Keratinocyte (primary cell): ENCODE measurements around the gene MAVS. TPM values are rescaled to one million over a fixed set of nuclear protein-coding genes. Genes with fewer than 3 reads are reported as not detected.
"Not testable (repeated sequence)": the region's sequence is repeated elsewhere in the genome, so short reads cannot be mapped to it uniquely, and the experiment has no call there.

ENCODE experiments used
- DNase-seq: peaks from one replicate; pipeline ENCODE4 v3.0.0-alpha.2; 2011; ENCODE audit warnings: low read depth, missing footprints, low spot score
- FAIRE-seq: peaks from 2 replicates; lab custom pipeline; 2011; peaks lifted over from hg19 to GRCh38; lab: Jason Lieb, UNC
- H2AFZ ChIP-seq: 2 replicates; pipeline ENCODE4 v1.6.0; 2012; ENCODE audit warnings: low read length, control low read depth, inconsistent platforms; ENCODE audit not compliant: control insufficient read depth
- H3K27ac ChIP-seq: 2 replicates; pipeline ENCODE4 v1.5.1; 2011; ENCODE audit warnings: low read length; ENCODE audit not compliant: control insufficient read depth, insufficient read depth
- H3K27me3 ChIP-seq: 3 replicates; pipeline ENCODE4 v1.6.0; 2011; ENCODE audit warnings: low read length; ENCODE audit not compliant: control insufficient read depth, insufficient read depth; ENCODE audit errors: extremely low read depth
- H3K36me3 ChIP-seq, 2 experiments: 2 replicates in 1 of 2; 3 replicates in 1 of 2; pipeline ENCODE4 v1.5.1; 2011; ENCODE audit warnings: low read length in 2 of 2, mild to moderate bottlenecking in 1 of 2; ENCODE audit not compliant: control insufficient read depth in 2 of 2, insufficient read depth in 2 of 2; ENCODE audit errors: extremely low read depth in 1 of 2
- H3K4me1 ChIP-seq: 3 replicates; pipeline ENCODE4 v1.5.1; 2011; ENCODE audit warnings: low read length; ENCODE audit not compliant: control insufficient read depth, insufficient read depth; ENCODE audit errors: extremely low read depth
- H3K4me2 ChIP-seq: 3 replicates; pipeline ENCODE4 v1.6.0; 2011; ENCODE audit warnings: low read depth, low read length; ENCODE audit not compliant: control insufficient read depth, insufficient read depth; ENCODE audit errors: extremely low read depth
- H3K4me3 ChIP-seq, 3 experiments: fragments of 200-600 bp in 1 of 3; sonication (generic) in 1 of 3; 2 replicates in 2 of 3; 3 replicates in 1 of 3; pipeline ENCODE4 v1.5.1; 2011 to 2016; ENCODE audit warnings: low read length in 3 of 3, mild to moderate bottlenecking in 3 of 3, control low read depth in 2 of 3, inconsistent platforms in 1 of 3, low read depth in 1 of 3, mixed read lengths in 1 of 3, mixed run types in 1 of 3, moderate library complexity in 1 of 3; ENCODE audit not compliant: control insufficient read depth in 2 of 3, insufficient read depth in 2 of 3; ENCODE audit errors: extremely low read depth in 1 of 3
- H3K79me2 ChIP-seq: 2 replicates; pipeline ENCODE4 v1.6.0; 2012; ENCODE audit warnings: low read length; ENCODE audit not compliant: control insufficient read depth, insufficient read depth
- H3K9ac ChIP-seq: 3 replicates; pipeline ENCODE4 v1.6.0; 2011; ENCODE audit warnings: low read length; ENCODE audit not compliant: control insufficient read depth, insufficient read depth; ENCODE audit errors: extremely low read depth
- H3K9me1 ChIP-seq: 3 replicates; pipeline ENCODE4 v1.6.0; 2011; ENCODE audit warnings: low read length; ENCODE audit not compliant: control insufficient read depth, insufficient read depth; ENCODE audit errors: extremely low read depth
- H3K9me3 ChIP-seq: 2 replicates; pipeline ENCODE4 v1.5.1; 2012; ENCODE audit warnings: low read depth, low read length; ENCODE audit not compliant: control insufficient read depth
- H4K20me1 ChIP-seq: 3 replicates; pipeline ENCODE4 v1.6.0; 2011; ENCODE audit warnings: low read length; ENCODE audit not compliant: control insufficient read depth, insufficient read depth; ENCODE audit errors: extremely low read depth
- CTCF ChIP-seq, 3 experiments: IDR thresholded peaks in 1 of 3; conservative IDR thresholded peaks in 1 of 3; optimal IDR thresholded peaks in 1 of 3; 2 replicates in 2 of 3; 3 replicates in 1 of 3; pipeline versions ENCODE3 to v1.5.1; 2011; ENCODE audit warnings: low read length in 3 of 3, mild to moderate bottlenecking in 3 of 3, moderate library complexity in 2 of 3, control low read depth in 1 of 3, inconsistent platforms in 1 of 3; ENCODE audit not compliant: insufficient read depth in 2 of 3; ENCODE audit errors: extremely low read depth in 1 of 3
- EZH2 ChIP-seq: IDR thresholded peaks from one replicate; pipeline ENCODE4 v1.6.1; 2012; ENCODE audit warnings: inconsistent platforms, mild to moderate bottlenecking, low read length, moderate library complexity
- dilution Hi-C: fragments of 300-500 bp; cut with MboI; formaldehyde crosslinking; loops from one replicate; pipeline ENCODE4 v1.7.0; 2020; ENCODE audit warnings: low sequenced_read_pairs; ENCODE audit not compliant: extremely low pct_ligation_motif_present
- polyA plus RNA-seq, 5 experiments: library from polyadenylated mRNA; depleted of rRNA in 3 of 5; stranded (reverse) in 3 of 5; stranded (forward) in 1 of 5; unstranded in 1 of 5; fragments of >200 nt; gene quantifications; 1 replicate in 1 of 5; 2 replicates in 3 of 5; 3 replicates in 1 of 5; pipeline versions ENCODE4 v1.2.1 to v1.2.3, GENCODE V29; 2011 to 2012; ENCODE audit warnings: missing spikeins in 2 of 5, low read depth in 1 of 5, low replicate concordance in 1 of 5

MAVS gene
- polyA plus RNA-seq, 1 donor (not counting 4 experiments of a cell fraction or from before 2014, with no cell fraction given): 15.1 TPM

GRCh38 chr20:3836132-3836531 lies 10.5 kb upstream of the MAVS start:
- H3K27ac ChIP-seq: no peak overlapping the region
- no peak overlapping the region for H2AFZ ChIP-seq
- no peaks in the 10 kb centered on the region for H3K27me3 ChIP-seq
- dilution Hi-C loops: no loop called here
- no peak overlapping the region for H3K4me2 ChIP-seq
- H3K9me1 ChIP-seq: no peaks in the 10 kb centered on the region
- TF ChIP-seq CTCF (optimal IDR thresholded peaks at IDR 0.05 in 1 of 3, IDR thresholded peaks at IDR 0.05 in 1 of 3, conservative IDR thresholded peaks at IDR 0.05 in 1 of 3; ENCODE audit: extremely low read depth in 1 of 3, insufficient read depth in 2 of 3, low read length in 3 of 3) (no peak), EZH2 (no peak)
- H3K9me3 ChIP-seq: no peaks in the 10 kb centered on the region
- H3K79me2 ChIP-seq: no peaks in the 10 kb centered on the region
- no peak for DNase-seq
- no peaks in the 10 kb centered on the region for H4K20me1 ChIP-seq
- H3K9ac ChIP-seq: no peak overlapping the region
- H3K4me1 ChIP-seq: no peaks in the 10 kb centered on the region
- no peak overlapping the region for H3K4me3 ChIP-seq
- no peaks in the 10 kb centered on the region for H3K36me3 ChIP-seq
- no peak for FAIRE-seq

DNA sequence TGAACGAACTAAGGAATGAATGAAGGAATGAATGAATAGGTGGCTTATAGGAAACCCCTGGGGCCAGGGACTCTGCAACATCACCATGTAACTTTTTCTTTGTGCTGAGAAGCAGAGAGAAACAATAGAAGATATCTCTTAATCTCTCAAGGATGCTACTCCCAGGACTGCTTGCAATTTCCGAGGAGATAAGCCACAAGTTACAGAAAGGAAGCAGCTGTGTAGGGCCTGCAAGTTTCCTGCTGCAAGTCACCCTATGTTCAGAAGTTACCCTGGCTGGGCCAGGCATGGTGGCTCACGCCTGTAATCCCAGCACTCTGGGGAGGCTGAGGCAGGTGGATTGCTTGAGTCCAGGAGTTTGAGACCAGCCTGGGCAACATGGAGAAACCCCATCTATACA lies 7.3 kb upstream of the MAVS start:
- FAIRE-seq: no peak
- H3K79me2 ChIP-seq: no peaks in the 10 kb centered on the region
- H3K36me3 ChIP-seq: no peaks in the 10 kb centered on the region
- no peak for TF ChIP-seq EZH2
- dilution Hi-C loops: no loop called here
- H2AFZ ChIP-seq: no peak overlapping the region
- H3K27me3 ChIP-seq: no peaks in the 10 kb centered on the region
- H3K4me1 ChIP-seq: peaks cover 9% of the 10 kb centered on the region
- H3K4me2 ChIP-seq: no peak overlapping the region
- no peaks in the 10 kb centered on the region for H3K9me3 ChIP-seq
- H3K4me3 ChIP-seq: no peak overlapping the region
- H4K20me1 ChIP-seq: no peaks in the 10 kb centered on the region
- no peak overlapping the region for H3K9ac ChIP-seq
- no peak for DNase-seq
- H3K9me1 ChIP-seq: no peaks in the 10 kb centered on the region
- H3K27ac ChIP-seq: no peak overlapping the region

DNA sequence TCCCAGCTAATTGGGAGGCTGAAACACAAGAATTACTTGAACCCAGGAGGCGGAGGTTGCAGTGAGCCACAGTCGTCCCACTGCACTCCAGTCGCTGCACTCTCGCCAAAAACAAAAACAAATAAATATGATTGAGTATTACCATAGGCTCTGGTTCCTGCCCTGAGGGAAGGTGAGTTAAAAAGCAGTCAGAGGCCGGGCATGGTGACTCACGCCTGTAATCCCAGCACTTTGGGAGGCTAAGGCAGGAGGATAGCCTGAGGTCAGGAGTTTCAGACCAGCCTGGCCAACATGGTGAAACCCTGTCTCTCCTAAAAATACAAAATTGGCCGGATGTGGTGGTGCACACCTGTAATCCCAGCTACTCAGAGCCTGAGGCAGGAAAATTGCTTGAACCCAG lies 6.4 kb upstream of the MAVS start:
- H3K9me3 ChIP-seq, H3K27ac ChIP-seq, FAIRE-seq, H3K9me1 ChIP-seq, H2AFZ ChIP-seq, dilution Hi-C loops, DNase-seq, H3K4me3 ChIP-seq, H3K79me2 ChIP-seq, H3K9ac ChIP-seq, H4K20me1 ChIP-seq, H3K36me3 ChIP-seq, H3K4me1 ChIP-seq, H3K27me3 ChIP-seq, H3K4me2 ChIP-seq: not testable (repeated sequence)
